K562 (cell line): ENCODE results near the gene ZCCHC24. TPM values are rescaled to one million over a fixed set of nuclear protein-coding genes. Genes with fewer than 3 reads are reported as not detected.

Experiments
- ARID2 ChIP-seq: fragments of 450-650 bp; IDR thresholded peaks from 2 replicates; pipeline ENCODE4 v1.6.1; 2017; ENCODE audit warnings: antibody characterized with exemption, mild to moderate bottlenecking
- CEBPB ChIP-seq: fragments of 450-650 bp; IDR thresholded peaks from 2 replicates; pipeline ENCODE4 v1.6.1; 2016; ENCODE audit warnings: missing genetic modification characterization, missing compliant biosample characterization
- DACH1 ChIP-seq: fragments of 450-650 bp; IDR thresholded peaks from 2 replicates; pipeline ENCODE4 v1.6.1; 2018; ENCODE audit not compliant: partially characterized antibody
- ESRRA ChIP-seq: fragments of 450-650 bp; IDR thresholded peaks from 2 replicates; pipeline ENCODE4 v1.6.1; 2014; ENCODE audit warnings: low read depth, mild to moderate bottlenecking, moderate library complexity, borderline replicate concordance
- HNRNPL ChIP-seq: fragments of 200-400 bp; formaldehyde crosslinking; IDR thresholded peaks from 2 replicates; pipeline ENCODE4 v1.6.1; 2017; ENCODE audit warnings: low read depth, mild to moderate bottlenecking, low read length
- MCM5 ChIP-seq: fragments of 450-650 bp; IDR thresholded peaks from 2 replicates; pipeline ENCODE4 v1.6.1; 2016; ENCODE audit warnings: low read depth
- MYC ChIP-seq, 2 experiments: fragments of 250-450 bp in 1 of 2; sonication (Bioruptor Pico) in 1 of 2; IDR thresholded peaks; 2 replicates each; pipeline versions ENCODE4 v1.5.1 to v1.6.1; 2012 to 2021; ENCODE audit warnings: low read depth in 2 of 2, borderline replicate concordance in 1 of 2, improper control_type of control experiment in 1 of 2, low read length in 1 of 2, mild to moderate bottlenecking in 1 of 2, moderate library complexity in 1 of 2
- PML ChIP-seq: IDR thresholded peaks from 2 replicates; pipeline ENCODE4 v1.6.1; 2012; ENCODE audit warnings: low read length, inconsistent platforms
- POLR2A ChIP-seq: fragments of 450-650 bp; conservative IDR thresholded peaks from 2 replicates; pipeline ENCODE4 v1.6.1; 2016
- RBM14 ChIP-seq: fragments of 200-400 bp; formaldehyde crosslinking; IDR thresholded peaks from 2 replicates; pipeline ENCODE4 v1.6.1; 2018; ENCODE audit warnings: low read depth, mild to moderate bottlenecking, low read length, moderate library complexity, borderline replicate concordance; ENCODE audit not compliant: insufficient read depth
- SFPQ ChIP-seq: fragments of 200-400 bp; formaldehyde crosslinking; IDR thresholded peaks from 2 replicates; pipeline ENCODE4 v1.6.1; 2017; ENCODE audit warnings: mild to moderate bottlenecking, low read depth, low read length, moderate library complexity
- ZNF124 ChIP-seq: sonication (generic); formaldehyde crosslinking; IDR thresholded peaks from 2 replicates; pipeline ENCODE4 v1.8.1; 2022; ENCODE audit warnings: missing genetic modification reagents
- polyA plus RNA-seq, 8 experiments: library from polyadenylated mRNA; depleted of rRNA in 4 of 8; stranded (reverse) in 5 of 8; unstranded in 3 of 8; fragments of >200 nt; fragmentation: Nextera tagmentation in 2 of 8; fragmentation: Illumina TruSeq in 1 of 8; extraction: Ambion mirVana in 2 of 8; extraction: Trizol in 1 of 8; gene quantifications; 2 replicates each; pipeline versions ENCODE4 v1.2.1 to v1.2.3, GENCODE V29; 2011 to 2014; ENCODE audit warnings: inconsistent platforms in 1 of 8, missing spikeins in 1 of 8
- total RNA-seq, 7 experiments: library from RNA; depleted of rRNA in 6 of 7; stranded (reverse); fragments of >200 nt in 6 of 7; fragmentation: Illumina TruSeq in 2 of 7; extraction: Trizol in 2 of 7; gene quantifications; 2 replicates each; pipeline versions ENCODE4 v1.2.1 to v1.2.3, GENCODE V29; 2011 to 2021; ENCODE audit warnings: low replicate concordance in 1 of 7
- TF ChIP-seq, protein P1 (sequence below): sonication (generic); formaldehyde crosslinking; IDR thresholded peaks from 2 replicates; pipeline ENCODE4 v1.8.0; 2023; ENCODE audit warnings: missing genetic modification reagents, mild to moderate bottlenecking, borderline replicate concordance
- TF ChIP-seq, protein P2 (sequence below): fragments of 450-650 bp; IDR thresholded peaks from 2 replicates; pipeline ENCODE4 v1.6.1; 2016; ENCODE audit warnings: borderline replicate concordance
- TF ChIP-seq, protein P3 (sequence below): fragments of 200-800 bp; sonication (Bioruptor generic); IDR thresholded peaks from 2 replicates; pipeline ENCODE4 v1.6.1; 2017; ENCODE audit warnings: missing genetic modification characterization, missing compliant biosample characterization

ZCCHC24 gene
- total and polyA plus RNA-seq, 9 of the 15 experiments (the other 6 are each of a cell fraction or from before 2014, with no cell fraction given), result 0.84 to 11.0 (median 4.6) TPM

- TF ChIP-seq SFPQ (no peak), POLR2A (no peak), MCM5 (no peak), DACH1 (no peak), ZNF124 (CRISPR knock-in tag) (no peak), HNRNPL (no peak), RBM14 (no peak), ESRRA (no peak), MYC (IDR thresholded peaks at IDR 0.05; ENCODE audit: low read depth, low read length) (no peak), MYC (CRISPR knock-in tag; IDR thresholded peaks at IDR 0.05; ENCODE audit: borderline replicate concordance, low read depth) (no peak), CEBPB (tag) (no peak), ARID2 (no peak), PML (0 out of 2 replicates have a peak, but pooled peaks have one; percentile 16)
- TF ChIP-seq, protein P1, sequence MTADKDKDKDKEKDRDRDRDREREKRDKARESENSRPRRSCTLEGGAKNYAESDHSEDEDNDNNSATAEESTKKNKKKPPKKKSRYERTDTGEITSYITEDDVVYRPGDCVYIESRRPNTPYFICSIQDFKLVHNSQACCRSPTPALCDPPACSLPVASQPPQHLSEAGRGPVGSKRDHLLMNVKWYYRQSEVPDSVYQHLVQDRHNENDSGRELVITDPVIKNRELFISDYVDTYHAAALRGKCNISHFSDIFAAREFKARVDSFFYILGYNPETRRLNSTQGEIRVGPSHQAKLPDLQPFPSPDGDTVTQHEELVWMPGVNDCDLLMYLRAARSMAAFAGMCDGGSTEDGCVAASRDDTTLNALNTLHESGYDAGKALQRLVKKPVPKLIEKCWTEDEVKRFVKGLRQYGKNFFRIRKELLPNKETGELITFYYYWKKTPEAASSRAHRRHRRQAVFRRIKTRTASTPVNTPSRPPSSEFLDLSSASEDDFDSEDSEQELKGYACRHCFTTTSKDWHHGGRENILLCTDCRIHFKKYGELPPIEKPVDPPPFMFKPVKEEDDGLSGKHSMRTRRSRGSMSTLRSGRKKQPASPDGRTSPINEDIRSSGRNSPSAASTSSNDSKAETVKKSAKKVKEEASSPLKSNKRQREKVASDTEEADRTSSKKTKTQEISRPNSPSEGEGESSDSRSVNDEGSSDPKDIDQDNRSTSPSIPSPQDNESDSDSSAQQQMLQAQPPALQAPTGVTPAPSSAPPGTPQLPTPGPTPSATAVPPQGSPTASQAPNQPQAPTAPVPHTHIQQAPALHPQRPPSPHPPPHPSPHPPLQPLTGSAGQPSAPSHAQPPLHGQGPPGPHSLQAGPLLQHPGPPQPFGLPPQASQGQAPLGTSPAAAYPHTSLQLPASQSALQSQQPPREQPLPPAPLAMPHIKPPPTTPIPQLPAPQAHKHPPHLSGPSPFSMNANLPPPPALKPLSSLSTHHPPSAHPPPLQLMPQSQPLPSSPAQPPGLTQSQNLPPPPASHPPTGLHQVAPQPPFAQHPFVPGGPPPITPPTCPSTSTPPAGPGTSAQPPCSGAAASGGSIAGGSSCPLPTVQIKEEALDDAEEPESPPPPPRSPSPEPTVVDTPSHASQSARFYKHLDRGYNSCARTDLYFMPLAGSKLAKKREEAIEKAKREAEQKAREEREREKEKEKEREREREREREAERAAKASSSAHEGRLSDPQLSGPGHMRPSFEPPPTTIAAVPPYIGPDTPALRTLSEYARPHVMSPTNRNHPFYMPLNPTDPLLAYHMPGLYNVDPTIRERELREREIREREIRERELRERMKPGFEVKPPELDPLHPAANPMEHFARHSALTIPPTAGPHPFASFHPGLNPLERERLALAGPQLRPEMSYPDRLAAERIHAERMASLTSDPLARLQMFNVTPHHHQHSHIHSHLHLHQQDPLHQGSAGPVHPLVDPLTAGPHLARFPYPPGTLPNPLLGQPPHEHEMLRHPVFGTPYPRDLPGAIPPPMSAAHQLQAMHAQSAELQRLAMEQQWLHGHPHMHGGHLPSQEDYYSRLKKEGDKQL (CRISPR knock-in tag), result 0 out of 2 replicates have a peak, but pooled peaks have one; percentile 40
- TF ChIP-seq, protein P2, sequence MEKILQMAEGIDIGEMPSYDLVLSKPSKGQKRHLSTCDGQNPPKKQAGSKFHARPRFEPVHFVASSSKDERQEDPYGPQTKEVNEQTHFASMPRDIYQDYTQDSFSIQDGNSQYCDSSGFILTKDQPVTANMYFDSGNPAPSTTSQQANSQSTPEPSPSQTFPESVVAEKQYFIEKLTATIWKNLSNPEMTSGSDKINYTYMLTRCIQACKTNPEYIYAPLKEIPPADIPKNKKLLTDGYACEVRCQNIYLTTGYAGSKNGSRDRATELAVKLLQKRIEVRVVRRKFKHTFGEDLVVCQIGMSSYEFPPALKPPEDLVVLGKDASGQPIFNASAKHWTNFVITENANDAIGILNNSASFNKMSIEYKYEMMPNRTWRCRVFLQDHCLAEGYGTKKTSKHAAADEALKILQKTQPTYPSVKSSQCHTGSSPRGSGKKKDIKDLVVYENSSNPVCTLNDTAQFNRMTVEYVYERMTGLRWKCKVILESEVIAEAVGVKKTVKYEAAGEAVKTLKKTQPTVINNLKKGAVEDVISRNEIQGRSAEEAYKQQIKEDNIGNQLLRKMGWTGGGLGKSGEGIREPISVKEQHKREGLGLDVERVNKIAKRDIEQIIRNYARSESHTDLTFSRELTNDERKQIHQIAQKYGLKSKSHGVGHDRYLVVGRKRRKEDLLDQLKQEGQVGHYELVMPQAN, result no peak
- TF ChIP-seq, protein P3, sequence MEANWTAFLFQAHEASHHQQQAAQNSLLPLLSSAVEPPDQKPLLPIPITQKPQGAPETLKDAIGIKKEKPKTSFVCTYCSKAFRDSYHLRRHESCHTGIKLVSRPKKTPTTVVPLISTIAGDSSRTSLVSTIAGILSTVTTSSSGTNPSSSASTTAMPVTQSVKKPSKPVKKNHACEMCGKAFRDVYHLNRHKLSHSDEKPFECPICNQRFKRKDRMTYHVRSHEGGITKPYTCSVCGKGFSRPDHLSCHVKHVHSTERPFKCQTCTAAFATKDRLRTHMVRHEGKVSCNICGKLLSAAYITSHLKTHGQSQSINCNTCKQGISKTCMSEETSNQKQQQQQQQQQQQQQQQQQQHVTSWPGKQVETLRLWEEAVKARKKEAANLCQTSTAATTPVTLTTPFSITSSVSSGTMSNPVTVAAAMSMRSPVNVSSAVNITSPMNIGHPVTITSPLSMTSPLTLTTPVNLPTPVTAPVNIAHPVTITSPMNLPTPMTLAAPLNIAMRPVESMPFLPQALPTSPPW (CRISPR knock-in tag), result peak; percentile 75
These were observed 965 bp downstream of the ZCCHC24 start (continued) for GRCh38 chr10:79444199-79445119.
